B cell (primary cell): ENCODE results near the gene RTL1. TPM values are rescaled to one million over a fixed set of nuclear protein-coding genes. Genes with fewer than 3 reads are reported as not detected.

ENCODE experiments used
- ATAC-seq: fragments of 200-7000 bp; cut with Tn5 transposase; one replicate; pipeline ENCODE4 v1.10.0; 2021; ENCODE audit warnings: low read depth, mild to moderate bottlenecking, moderate number of reproducible peaks, moderate library complexity
- CTCF ChIA-PET: fragments of 350-600 bp; sonication (Branson Sonifier 250); formaldehyde crosslinking; loops from one replicate; lab custom pipeline; 2021; ENCODE audit warnings: antibody characterized with exemption, inconsistent platforms; lab: Charles Lee
- POLR2A ChIA-PET: fragments of 350-600 bp; sonication (Branson Sonifier 250); formaldehyde crosslinking; loops from one replicate; lab custom pipeline; 2021; ENCODE audit warnings: antibody characterized with exemption; lab: Charles Lee
- DNase-seq: peaks from one replicate; pipeline ENCODE4 v3.0.0; 2013
- H2AFZ ChIP-seq: 2 replicates; pipeline ENCODE4 v1.6.1; 2012; ENCODE audit warnings: mild to moderate bottlenecking, low read depth, low read length; ENCODE audit not compliant: insufficient read depth, poor library complexity, severe bottlenecking
- H3K27ac ChIP-seq, 2 donors: 1 replicate in 1 of 2; 2 replicates in 1 of 2; pipeline ENCODE4 v1.5.1; 2012 to 2013; ENCODE audit warnings: low read length in 2 of 2, mild to moderate bottlenecking in 2 of 2, moderate library complexity in 1 of 2
- H3K27me3 ChIP-seq, 4 experiments: fragments of 200-600 bp in 1 of 4; sonication (generic) in 1 of 4; replicated peaks in 1 of 4; 1 replicate in 2 of 4; 2 replicates in 2 of 4; pipeline versions ENCODE4 v1.6.1 to v1.7.0; 2013 to 2016; ENCODE audit warnings: low read length in 3 of 4, mild to moderate bottlenecking in 2 of 4, mixed read lengths in 1 of 4, moderate library complexity in 1 of 4; ENCODE audit not compliant: insufficient read depth in 4 of 4, control insufficient read depth in 3 of 4; ENCODE audit errors: control extremely low read depth in 1 of 4
- H3K36me3 ChIP-seq, 2 experiments: replicated peaks in 1 of 2; 1 replicate in 1 of 2; 2 replicates in 1 of 2; pipeline versions ENCODE4 v1.6.1 to v1.7.1; 2013; ENCODE audit warnings: low read length in 1 of 2; ENCODE audit not compliant: insufficient read depth in 2 of 2, control insufficient read depth in 1 of 2; ENCODE audit errors: control extremely low read depth in 1 of 2, extremely low read depth in 1 of 2
- H3K4me1 ChIP-seq, 2 donors: fragments of 200-600 bp in 1 of 2; sonication (generic) in 1 of 2; 1 replicate in 1 of 2; 2 replicates in 1 of 2; pipeline versions ENCODE4 v1.5.1 to v1.6.1; 2013 to 2017; ENCODE audit warnings: low read length in 2 of 2; ENCODE audit not compliant: control insufficient read depth in 2 of 2, insufficient read depth in 2 of 2
- H3K4me2 ChIP-seq: replicated peaks from 2 replicates; pipeline ENCODE3; 2012; ENCODE audit warnings: mild to moderate bottlenecking, low read depth, low read length; ENCODE audit not compliant: poor library complexity, severe bottlenecking
- H3K4me3 ChIP-seq, 5 experiments: fragments of 200-600 bp in 1 of 5; sonication (generic) in 1 of 5; 1 replicate in 3 of 5; 2 replicates in 2 of 5; pipeline versions ENCODE4 v1.5.1 to v1.7.0; 2011 to 2016; ENCODE audit warnings: low read length in 4 of 5, mild to moderate bottlenecking in 4 of 5, low read depth in 2 of 5, control low read depth in 1 of 5, moderate library complexity in 1 of 5; ENCODE audit not compliant: insufficient read depth in 1 of 5; ENCODE audit errors: control extremely low read depth in 1 of 5, extremely low read depth in 1 of 5
- H3K79me2 ChIP-seq: fragments of 200-600 bp; sonication (generic); one replicate; pipeline ENCODE4 v1.6.0; 2016; ENCODE audit warnings: low read length; ENCODE audit not compliant: control insufficient read depth, insufficient read depth
- H3K9ac ChIP-seq: fragments of 200-600 bp; sonication (generic); 2 replicates; pipeline ENCODE4 v1.6.1; 2017; ENCODE audit warnings: mild to moderate bottlenecking, low read length, moderate library complexity
- H3K9me3 ChIP-seq, 3 donors: one replicate each; pipeline versions ENCODE4 v1.6.1 to v1.7.1; 2013; ENCODE audit warnings: low read length in 2 of 3; ENCODE audit not compliant: control insufficient read depth in 2 of 3, insufficient read depth in 1 of 3; ENCODE audit errors: control extremely low read depth in 1 of 3
- H4K20me1 ChIP-seq: 2 replicates; pipeline ENCODE4 v1.6.0; 2012; ENCODE audit warnings: mild to moderate bottlenecking, low read length; ENCODE audit not compliant: insufficient read depth, control insufficient read depth, poor library complexity, severe bottlenecking
- H3K27ac Mint-ChIP-seq: one replicate; pipeline ENCODE4 v1.8.0; 2021; ENCODE audit warnings: mixed read lengths
- H3K27me3 Mint-ChIP-seq: one replicate; pipeline ENCODE4 v1.8.0; 2021; ENCODE audit warnings: mixed read lengths
- H3K4me1 Mint-ChIP-seq: one replicate; pipeline ENCODE4 v1.8.0; 2021; ENCODE audit warnings: mixed read lengths
- H3K4me3 Mint-ChIP-seq: one replicate; pipeline ENCODE4 v1.8.0; 2021; ENCODE audit warnings: mixed read lengths
- H3K9me3 Mint-ChIP-seq: one replicate; pipeline ENCODE4 v1.8.0; 2022; ENCODE audit warnings: mixed read lengths; ENCODE audit not compliant: insufficient read depth
- EZH2 ChIP-seq: IDR thresholded peaks from 2 replicates; pipeline ENCODE4 v1.6.1; 2012; ENCODE audit warnings: borderline replicate concordance, low read depth, mild to moderate bottlenecking, moderate library complexity, low read length; ENCODE audit not compliant: insufficient read depth, poor library complexity, severe bottlenecking
- WGBS: methylation state at CpG from one replicate; pipeline ENCODE4 v1.1.5; 2013; ENCODE audit warnings: missing lambda C conversion rate; ENCODE audit not compliant: insufficient coverage; 5-methylcytosine and 5-hydroxymethylcytosine counted together
- intact Hi-C: fragments of 100-400 bp; cut with micrococcal nuclease; formaldehyde crosslinking; loops from one replicate; pipeline ENCODE4 v1.10.0; 2022
- polyA plus RNA-seq: library from polyadenylated mRNA; depleted of rRNA; stranded (reverse); fragments of >200 nt; gene quantifications from 2 replicates; pipeline ENCODE4 v1.2.3, GENCODE V29; 2012
- total RNA-seq, 2 donors: library from RNA; stranded (reverse); fragments of 120-200 nt in 1 of 2; gene quantifications; 1 replicate in 1 of 2; 2 replicates in 1 of 2; pipeline versions ENCODE4 v1.2.3 to v1.2.4, GENCODE V29; 2013 to 2022
- TF ChIP-seq, protein P1 (sequence below): fragments of 200-600 bp; IDR thresholded peaks from one replicate; pipeline ENCODE4 v1.8.0; 2022; ENCODE audit warnings: antibody characterized with exemption, mild to moderate bottlenecking

Gene RTL1
- total and polyA plus RNA-seq, 2 donors (not counting 1 experiment from before 2014, with no cell fraction given) = not detected

DNA sequence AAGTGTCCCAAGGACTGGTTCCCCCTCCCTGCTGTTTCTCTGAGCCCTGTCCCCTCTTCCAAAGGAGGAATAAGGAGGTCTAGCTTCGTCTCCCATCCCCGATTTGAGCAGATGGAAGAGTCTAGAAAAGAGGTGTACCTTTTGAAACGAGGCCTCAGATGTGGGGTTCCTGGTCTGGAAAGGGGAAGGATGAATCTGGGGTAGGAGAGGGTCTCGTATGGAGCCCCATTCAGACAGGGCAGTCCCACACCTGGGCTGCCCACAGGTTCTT, 64.3 kb downstream of the RTL1 start:
- Histone ChIP-seq H3K36me3 (no peaks in the 10 kb centered on the region), H3K4me2 (no peak overlapping the region), H3K4me3 (no peak overlapping the region), H4K20me1 (no peaks in the 10 kb centered on the region), H2AFZ (no peak overlapping the region), H3K27me3 (no peaks in the 10 kb centered on the region), H3K79me2 (no peaks in the 10 kb centered on the region), H3K27ac (no peak overlapping the region), H3K9ac (no peak overlapping the region), H3K9me3 (peaks cover 0 to 2% (median 0%) of the 10 kb centered on the region in 3 donors), H3K4me1 (no peaks in the 10 kb centered on the region)
- no peaks in the 10 kb centered on the region for H3K9me3 Mint-ChIP-seq
- ATAC-seq = no peak
- no peak overlapping the region for H3K27ac Mint-ChIP-seq
- intact Hi-C loops = no loop called here
- H3K4me3 Mint-ChIP-seq = no peak overlapping the region
- WGBS = 55% methylated on average over 2 of the region's 4 CpGs
- no peaks in the 10 kb centered on the region for H3K4me1 Mint-ChIP-seq
- CTCF ChIA-PET = no interaction called here
- POLR2A ChIA-PET = no interaction called here
- TF ChIP-seq, protein P1, sequence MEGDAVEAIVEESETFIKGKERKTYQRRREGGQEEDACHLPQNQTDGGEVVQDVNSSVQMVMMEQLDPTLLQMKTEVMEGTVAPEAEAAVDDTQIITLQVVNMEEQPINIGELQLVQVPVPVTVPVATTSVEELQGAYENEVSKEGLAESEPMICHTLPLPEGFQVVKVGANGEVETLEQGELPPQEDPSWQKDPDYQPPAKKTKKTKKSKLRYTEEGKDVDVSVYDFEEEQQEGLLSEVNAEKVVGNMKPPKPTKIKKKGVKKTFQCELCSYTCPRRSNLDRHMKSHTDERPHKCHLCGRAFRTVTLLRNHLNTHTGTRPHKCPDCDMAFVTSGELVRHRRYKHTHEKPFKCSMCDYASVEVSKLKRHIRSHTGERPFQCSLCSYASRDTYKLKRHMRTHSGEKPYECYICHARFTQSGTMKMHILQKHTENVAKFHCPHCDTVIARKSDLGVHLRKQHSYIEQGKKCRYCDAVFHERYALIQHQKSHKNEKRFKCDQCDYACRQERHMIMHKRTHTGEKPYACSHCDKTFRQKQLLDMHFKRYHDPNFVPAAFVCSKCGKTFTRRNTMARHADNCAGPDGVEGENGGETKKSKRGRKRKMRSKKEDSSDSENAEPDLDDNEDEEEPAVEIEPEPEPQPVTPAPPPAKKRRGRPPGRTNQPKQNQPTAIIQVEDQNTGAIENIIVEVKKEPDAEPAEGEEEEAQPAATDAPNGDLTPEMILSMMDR = no peak
- no peak for TF ChIP-seq EZH2
- no peak for DNase-seq
- peaks cover 4% of the 10 kb centered on the region for H3K27me3 Mint-ChIP-seq

DNA sequence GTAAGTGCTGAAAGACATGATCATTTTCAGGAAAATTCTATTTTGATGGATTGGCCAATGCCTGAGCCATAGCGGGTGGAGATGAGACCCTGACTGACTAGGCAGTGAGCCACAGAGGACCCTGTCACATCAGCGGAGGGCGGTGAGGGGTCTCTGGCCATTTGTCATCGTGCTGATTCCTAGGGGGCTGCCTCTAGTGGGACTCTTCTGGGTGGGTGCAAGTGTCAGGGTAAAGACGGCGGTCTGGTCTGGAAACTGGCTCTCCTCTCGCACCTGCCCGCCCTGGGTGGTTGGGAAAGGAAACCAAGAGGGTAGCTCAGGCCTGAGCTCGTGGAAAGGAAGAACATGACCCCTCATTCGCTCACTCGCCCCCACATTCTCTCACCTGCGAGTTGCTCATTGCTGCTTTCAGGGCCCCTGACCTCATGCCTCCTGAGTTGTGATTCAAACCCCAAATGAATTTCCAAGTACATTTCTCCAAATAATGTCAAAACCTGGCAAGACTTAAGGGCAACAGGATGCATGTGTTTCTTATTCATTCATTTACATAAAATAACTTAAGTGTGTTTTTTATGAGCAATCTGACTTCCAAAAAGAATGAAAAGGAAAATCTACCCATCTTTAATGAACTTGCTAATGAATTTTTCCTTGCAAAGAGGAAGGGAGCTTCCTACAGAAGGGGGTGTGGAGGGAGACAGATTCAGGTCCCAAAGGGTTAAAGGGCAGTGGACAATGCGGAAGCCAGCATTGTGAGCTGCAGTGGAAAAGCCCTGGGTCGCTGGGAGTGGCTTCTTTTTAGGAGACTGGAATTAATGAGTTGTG, 64.8 kb downstream of the RTL1 start:
- WGBS = 91% methylated on average over 14 of the region's 14 CpGs
- intact Hi-C loops = no loop called here
- H3K36me3 ChIP-seq = no peaks in the 10 kb centered on the region
- no peaks in the 10 kb centered on the region for H3K4me1 Mint-ChIP-seq
- no peak overlapping the region for H3K4me3 ChIP-seq
- POLR2A ChIA-PET = no interaction called here
- peaks cover 3% of the 10 kb centered on the region for H3K27me3 Mint-ChIP-seq
- CTCF ChIA-PET = no interaction called here
- no peak overlapping the region for H3K4me3 Mint-ChIP-seq
- DNase-seq (no peak), ATAC-seq (no peak)
- H3K9me3 Mint-ChIP-seq = no peaks in the 10 kb centered on the region
- no peak overlapping the region for H2AFZ ChIP-seq
- H3K27me3 ChIP-seq = no peaks in the 10 kb centered on the region
- peaks cover 0 to 2% (median 0%) of the 10 kb centered on the region in 3 donors for H3K9me3 ChIP-seq
- H3K79me2 ChIP-seq = no peaks in the 10 kb centered on the region
- no peak overlapping the region for H3K27ac ChIP-seq
- no peaks in the 10 kb centered on the region for H3K4me1 ChIP-seq
- TF ChIP-seq, protein P1 = no peak
- TF ChIP-seq EZH2 = no peak
- no peak overlapping the region for H3K27ac Mint-ChIP-seq
- no peak overlapping the region for H3K9ac ChIP-seq
- H4K20me1 ChIP-seq = no peaks in the 10 kb centered on the region
- no peak overlapping the region for H3K4me2 ChIP-seq
